Activated T-cell treated with anti-CD3 and anti-CD28 coated beads for 48 hours (primary cell): ENCODE results near the gene PPP4R2.
"Not testable (repeated sequence)": the region's sequence is repeated elsewhere in the genome, so short reads cannot be mapped to it uniquely, and the experiment has no call there.

Source experiments
- DNase-seq: peaks from one replicate; pipeline ENCODE4 v3.0.0-alpha.2; 2020; ENCODE audit warnings: low read depth

PPP4R2 gene

GRCh38 chr3:72977060-72977808 is 19.4 kb upstream of the PPP4R2 start:
- no peak for DNase-seq

GRCh38 chr3:72982609-72983366 is 13.8 kb upstream of the PPP4R2 start:
- no peak for DNase-seq

GRCh38 chr3:72985576-72985975 is 11.0 kb upstream of the PPP4R2 start:
- no peak for DNase-seq

DNA sequence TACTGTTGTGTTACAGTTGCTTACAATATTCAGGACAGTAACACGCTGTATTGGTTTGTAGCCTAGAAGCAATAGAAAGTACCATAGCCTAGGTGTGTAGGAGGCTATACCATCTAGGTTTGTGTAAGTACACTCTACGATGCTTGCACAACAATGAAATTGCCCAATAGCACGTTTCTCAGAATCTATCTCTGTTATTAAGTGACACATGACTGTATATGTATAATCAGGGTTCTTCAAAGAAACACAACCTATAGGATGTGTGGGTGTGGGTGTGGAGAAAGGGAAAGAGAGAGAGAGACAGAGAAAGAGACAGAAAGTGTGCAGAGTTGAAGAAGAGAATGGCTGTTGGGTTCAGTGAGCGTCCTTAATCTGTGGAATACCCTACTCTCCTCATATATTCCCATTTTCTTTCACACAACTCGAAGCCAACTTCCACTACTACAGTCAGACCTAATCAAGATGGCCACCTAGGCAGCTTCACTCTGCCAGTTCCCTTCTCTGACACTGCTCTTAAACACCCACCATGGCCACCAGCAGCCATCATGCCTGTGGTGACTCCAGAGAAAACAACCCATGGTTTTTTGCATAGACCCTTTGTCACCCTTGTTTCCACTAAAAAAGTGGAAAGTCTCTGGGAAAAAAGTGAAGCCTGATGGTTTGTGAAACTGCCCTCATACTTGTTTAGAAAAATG is 5.8 kb upstream of the PPP4R2 start:
- no peak for DNase-seq

GRCh38 chr3:72991522-72991921 is 5.1 kb upstream of the PPP4R2 start:
- DNase-seq: no peak

GRCh38 chr3:72993391-72993790 is 3.2 kb upstream of the PPP4R2 start:
- DNase-seq: no peak

DNA sequence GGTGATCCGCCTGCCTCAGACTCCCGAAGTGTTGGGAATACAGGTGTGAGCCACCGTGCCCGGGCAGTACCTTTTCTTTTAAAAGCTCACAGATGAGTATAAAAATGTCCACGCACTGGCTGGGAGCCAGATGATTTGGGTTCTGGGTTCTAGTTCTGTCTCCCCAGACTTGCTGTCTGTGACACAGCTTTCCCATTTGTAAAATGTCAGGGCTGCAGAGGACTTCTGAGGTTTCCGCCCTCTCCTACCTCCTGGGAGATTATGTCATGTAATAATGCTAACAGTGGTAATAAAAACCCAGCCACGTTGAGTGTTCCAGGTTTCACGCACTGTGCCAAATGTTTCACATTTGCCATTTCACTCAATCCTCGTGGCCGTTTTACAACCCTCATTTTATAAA is 1.3 kb upstream of the PPP4R2 start:
- DNase-seq: no peak

- no peak for DNase-seq
Observed at GRCh38 chr3:72996121-72996472, 514 bp upstream of the PPP4R2 start.

- DNase-seq: no peak
Observed at GRCh38 chr3:72997421-72997961, 880 bp downstream of the PPP4R2 start.

DNA sequence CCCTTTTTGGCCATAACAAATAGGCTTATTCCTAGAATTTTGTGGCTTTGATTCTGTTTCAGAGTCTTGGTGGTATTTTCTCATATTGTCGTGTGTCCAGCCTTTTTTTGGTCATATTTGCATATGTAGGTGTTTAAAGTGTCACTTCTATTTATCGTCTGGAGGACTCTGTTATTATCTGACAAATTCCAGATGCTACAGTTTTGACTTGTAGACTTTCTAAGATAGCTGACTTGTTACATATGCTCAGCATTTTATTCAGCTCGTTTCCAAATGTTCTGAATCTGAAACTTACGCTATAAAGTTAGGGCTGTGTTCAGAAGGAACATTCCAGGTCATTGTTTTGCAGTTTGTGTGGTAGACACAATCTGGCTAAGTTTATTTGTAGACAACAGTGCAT is 1.9 kb downstream of the PPP4R2 start:
- DNase-seq: no peak

DNA sequence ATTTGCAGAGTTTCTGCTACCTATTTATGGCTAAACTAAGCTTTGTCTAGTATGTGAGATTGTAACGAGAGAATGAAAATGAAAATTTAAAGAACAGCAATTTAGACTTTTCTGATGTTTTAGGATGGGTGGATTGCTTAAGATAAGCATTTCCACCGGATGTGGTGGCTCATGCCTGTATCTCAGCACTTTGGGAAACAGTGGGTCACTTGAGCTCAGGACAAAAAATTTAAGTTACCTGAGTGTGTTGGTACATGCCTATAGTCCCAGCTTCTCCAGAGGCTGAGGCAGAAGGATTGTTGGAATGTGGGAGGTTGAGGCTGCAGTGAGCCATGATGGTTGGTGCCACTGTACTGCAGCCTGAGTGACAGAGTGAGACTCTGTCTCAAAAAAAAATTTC is 3.3 kb downstream of the PPP4R2 start:
- DNase-seq: no peak

GRCh38 chr3:73003050-73003449 is 6.4 kb downstream of the PPP4R2 start:
- not testable (repeated sequence) for DNase-seq

- no peak for DNase-seq
Observed at GRCh38 chr3:73004316-73004715, 7.7 kb downstream of the PPP4R2 start.

- DNase-seq: no peak
Observed at GRCh38 chr3:73007992-73008712, 11.5 kb downstream of the PPP4R2 start.

GRCh38 chr3:73009008-73009407 is 12.4 kb downstream of the PPP4R2 start:
- DNase-seq: no peak

DNA sequence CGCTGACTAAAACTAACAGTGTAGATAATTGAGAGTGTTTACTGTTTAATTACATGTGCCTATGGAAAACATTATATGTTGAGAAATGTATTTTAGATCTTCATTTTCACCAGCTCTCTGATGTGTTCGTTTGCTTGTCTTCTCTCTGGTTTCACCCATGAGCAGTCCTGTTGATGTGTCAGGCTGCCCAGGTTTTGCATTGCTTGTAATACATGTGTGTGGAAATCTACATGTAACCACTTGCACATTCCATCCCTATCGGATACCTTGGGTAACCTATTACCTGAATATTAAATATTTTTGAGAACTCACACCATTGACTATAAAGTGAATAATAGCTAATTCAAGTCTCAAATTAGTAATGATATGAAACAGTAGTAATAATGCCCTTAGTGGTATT is 13.1 kb downstream of the PPP4R2 start:
- no peak for DNase-seq

GRCh38 chr3:73010158-73010557 is 13.5 kb downstream of the PPP4R2 start:
- no peak for DNase-seq

DNA sequence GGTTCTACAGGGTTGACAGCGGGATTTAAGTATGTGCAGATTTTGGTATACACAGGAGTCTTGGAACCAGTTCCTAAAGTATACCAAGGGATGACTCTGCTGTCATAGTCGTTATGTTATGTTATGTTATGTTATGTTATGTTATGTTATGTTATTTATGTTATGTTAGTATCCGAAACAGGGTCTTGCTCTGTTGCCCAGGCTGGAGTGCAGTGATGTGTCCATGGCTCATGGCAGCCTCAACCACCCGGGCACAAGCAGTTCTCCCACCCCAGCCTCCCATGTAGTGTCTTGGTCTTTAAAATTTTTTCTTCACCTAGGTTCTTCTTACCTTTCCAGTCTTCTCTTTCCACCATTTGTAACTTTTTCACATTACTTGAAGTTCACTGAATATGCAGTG is 21.7 kb downstream of the PPP4R2 start:
- DNase-seq: no peak

- no peak for DNase-seq
Observed at GRCh38 chr3:73018790-73019441, 22.3 kb downstream of the PPP4R2 start.

DNA sequence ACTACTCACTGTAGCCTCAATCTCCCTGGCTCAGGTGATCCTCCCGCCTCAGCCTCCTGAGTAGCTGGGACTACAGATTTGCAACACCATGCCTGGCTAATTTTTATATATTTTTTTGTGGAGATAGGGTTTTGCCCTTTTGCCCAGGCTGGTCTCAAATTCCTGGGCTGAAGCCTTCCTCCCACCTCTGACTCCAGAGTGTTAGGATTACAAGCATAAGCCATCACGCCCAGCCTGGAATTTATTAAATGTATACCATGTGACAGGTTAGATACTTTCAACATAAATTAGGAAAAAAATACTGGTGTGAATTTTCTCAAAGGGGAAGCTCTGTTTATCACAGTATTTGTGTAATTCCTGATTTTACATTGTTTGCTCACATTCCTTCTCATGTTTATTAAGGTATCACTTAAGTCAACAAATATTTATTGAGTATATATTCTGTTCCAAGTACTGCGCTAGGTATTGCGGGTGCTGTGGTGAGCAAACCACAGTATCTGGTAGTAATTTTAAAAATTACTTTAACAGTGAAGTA is 24.8 kb downstream of the PPP4R2 start:
- no peak for DNase-seq

DNA sequence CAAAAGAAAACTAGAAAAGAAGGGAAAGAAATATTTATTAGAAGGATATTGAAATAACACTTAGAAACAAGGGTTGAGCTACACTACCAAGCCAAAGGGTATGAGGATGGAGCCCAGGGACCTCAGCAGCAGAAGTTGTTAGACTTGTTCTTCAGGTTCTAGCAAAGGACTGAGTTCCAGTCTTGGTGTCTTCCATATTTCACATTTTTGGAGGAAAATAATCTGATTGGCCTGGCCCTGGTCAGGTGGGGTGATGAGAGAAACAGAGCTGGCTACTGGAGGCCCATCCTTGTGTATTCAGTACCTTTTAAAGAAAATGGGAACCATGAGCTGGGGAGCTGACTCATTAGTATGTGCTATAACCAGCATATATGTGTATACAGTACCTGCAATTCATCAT is 28.2 kb downstream of the PPP4R2 start:
- no peak for DNase-seq
